ENCODE results near the gene KANSL1. TPM values are rescaled to one million over a fixed set of nuclear protein-coding genes. Genes with fewer than 3 reads are reported as not detected.
"Not testable (repeated sequence)": the region's sequence is repeated elsewhere in the genome, so short reads cannot be mapped to it uniquely, and the experiment has no call there.

KANSL1 gene
- total RNA-seq, 1 donor from 2014 or later = 154 TPM

GRCh38 chr17:46089389-46089965, 103.8 kb downstream of the KANSL1 start:
- Mint-ChIP-seq H3K27me3 (ENCODE audit: unreplicated experiment) (peaks cover 5% of the 10 kb centered on the region), H3K9me3 (ENCODE audit: unreplicated experiment) (no peaks in the 10 kb centered on the region), H3K36me3 (ENCODE audit: low read depth, unreplicated experiment) (peaks cover 4% of the 10 kb centered on the region), H3K4me3 (ENCODE audit: unreplicated experiment) (no peak overlapping the region), H3K4me1 (ENCODE audit: unreplicated experiment) (peaks cover 4% of the 10 kb centered on the region), H3K27ac (ENCODE audit: unreplicated experiment) (peak overlapping the region; percentile 23)
- TF ChIP-seq, protein P1, sequence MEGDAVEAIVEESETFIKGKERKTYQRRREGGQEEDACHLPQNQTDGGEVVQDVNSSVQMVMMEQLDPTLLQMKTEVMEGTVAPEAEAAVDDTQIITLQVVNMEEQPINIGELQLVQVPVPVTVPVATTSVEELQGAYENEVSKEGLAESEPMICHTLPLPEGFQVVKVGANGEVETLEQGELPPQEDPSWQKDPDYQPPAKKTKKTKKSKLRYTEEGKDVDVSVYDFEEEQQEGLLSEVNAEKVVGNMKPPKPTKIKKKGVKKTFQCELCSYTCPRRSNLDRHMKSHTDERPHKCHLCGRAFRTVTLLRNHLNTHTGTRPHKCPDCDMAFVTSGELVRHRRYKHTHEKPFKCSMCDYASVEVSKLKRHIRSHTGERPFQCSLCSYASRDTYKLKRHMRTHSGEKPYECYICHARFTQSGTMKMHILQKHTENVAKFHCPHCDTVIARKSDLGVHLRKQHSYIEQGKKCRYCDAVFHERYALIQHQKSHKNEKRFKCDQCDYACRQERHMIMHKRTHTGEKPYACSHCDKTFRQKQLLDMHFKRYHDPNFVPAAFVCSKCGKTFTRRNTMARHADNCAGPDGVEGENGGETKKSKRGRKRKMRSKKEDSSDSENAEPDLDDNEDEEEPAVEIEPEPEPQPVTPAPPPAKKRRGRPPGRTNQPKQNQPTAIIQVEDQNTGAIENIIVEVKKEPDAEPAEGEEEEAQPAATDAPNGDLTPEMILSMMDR (IDR thresholded peaks at IDR 0.05; ENCODE audit: unreplicated experiment) = no peak
- DNase-seq (ENCODE audit: low spot score) = no peak

DNA sequence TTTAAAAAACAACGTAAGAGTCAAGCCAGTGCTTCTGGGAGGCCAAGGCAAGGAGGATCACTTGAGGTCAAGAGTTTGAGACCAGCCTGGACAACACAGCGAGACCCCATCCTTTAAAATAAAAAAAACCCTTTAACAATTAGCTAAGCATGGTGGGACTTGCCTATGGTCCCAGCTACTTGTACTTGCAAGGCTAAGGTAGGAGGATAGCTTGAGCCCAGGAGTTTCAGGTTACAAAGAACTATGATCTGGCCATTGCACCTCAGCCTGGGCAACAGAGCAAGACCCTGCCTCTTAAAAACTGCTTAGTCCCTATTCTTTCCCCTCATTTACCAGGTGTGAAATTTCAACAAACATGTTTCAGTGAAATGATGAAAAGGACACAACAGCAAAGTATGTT, 104.6 kb downstream of the KANSL1 start:
- no peaks in the 10 kb centered on the region for H3K9me3 Mint-ChIP-seq (ENCODE audit: unreplicated experiment)
- H3K36me3 Mint-ChIP-seq (ENCODE audit: low read depth, unreplicated experiment) = peaks cover 4% of the 10 kb centered on the region
- no peak overlapping the region for H3K4me3 Mint-ChIP-seq (ENCODE audit: unreplicated experiment)
- DNase-seq (ENCODE audit: low spot score) = no peak
- TF ChIP-seq, protein P1 (IDR thresholded peaks at IDR 0.05; ENCODE audit: unreplicated experiment) = no peak
- peak overlapping the region; percentile 27 for H3K27ac Mint-ChIP-seq (ENCODE audit: unreplicated experiment)
- H3K4me1 Mint-ChIP-seq (ENCODE audit: unreplicated experiment) = peaks cover 4% of the 10 kb centered on the region
- peaks cover 5% of the 10 kb centered on the region for H3K27me3 Mint-ChIP-seq (ENCODE audit: unreplicated experiment)

DNA sequence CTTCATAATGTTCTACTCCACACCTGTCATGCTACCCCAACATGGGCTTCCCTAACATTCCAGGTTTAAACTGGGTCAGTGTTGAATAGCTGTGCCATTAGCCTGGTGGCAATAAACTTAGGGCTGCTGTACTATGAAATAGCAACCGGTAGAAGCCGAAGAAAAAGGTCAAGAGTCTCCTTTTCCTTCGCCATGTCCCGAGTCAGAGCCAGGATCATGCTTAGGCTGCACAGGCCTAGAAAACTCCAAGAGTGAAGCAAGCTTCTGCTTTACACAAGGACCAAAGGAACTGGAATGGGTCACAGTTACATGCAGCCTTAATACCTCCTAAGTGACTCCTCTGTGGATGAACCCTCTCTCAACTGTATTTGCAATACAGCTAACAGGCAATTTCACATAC, 105.4 kb downstream of the KANSL1 start:
- H3K36me3 Mint-ChIP-seq (ENCODE audit: low read depth, unreplicated experiment); H3K4me1 Mint-ChIP-seq (ENCODE audit: unreplicated experiment); H3K27me3 Mint-ChIP-seq (ENCODE audit: unreplicated experiment); H3K9me3 Mint-ChIP-seq (ENCODE audit: unreplicated experiment); H3K4me3 Mint-ChIP-seq (ENCODE audit: unreplicated experiment); DNase-seq (ENCODE audit: low spot score); H3K27ac Mint-ChIP-seq (ENCODE audit: unreplicated experiment): not testable (repeated sequence)

GRCh38 chr17:46086821-46087220, 106.4 kb downstream of the KANSL1 start:
- TF ChIP-seq, protein P1 (IDR thresholded peaks at IDR 0.05; ENCODE audit: unreplicated experiment) = no peak
- DNase-seq (ENCODE audit: low spot score) = no peak
- Mint-ChIP-seq H3K4me1 (ENCODE audit: unreplicated experiment) (peaks cover 7% of the 10 kb centered on the region), H3K9me3 (ENCODE audit: unreplicated experiment) (no peaks in the 10 kb centered on the region), H3K36me3 (ENCODE audit: low read depth, unreplicated experiment) (peaks cover 10% of the 10 kb centered on the region), H3K4me3 (ENCODE audit: unreplicated experiment) (no peak overlapping the region), H3K27ac (ENCODE audit: unreplicated experiment) (no peak overlapping the region), H3K27me3 (ENCODE audit: unreplicated experiment) (peaks cover 5% of the 10 kb centered on the region)

DNA sequence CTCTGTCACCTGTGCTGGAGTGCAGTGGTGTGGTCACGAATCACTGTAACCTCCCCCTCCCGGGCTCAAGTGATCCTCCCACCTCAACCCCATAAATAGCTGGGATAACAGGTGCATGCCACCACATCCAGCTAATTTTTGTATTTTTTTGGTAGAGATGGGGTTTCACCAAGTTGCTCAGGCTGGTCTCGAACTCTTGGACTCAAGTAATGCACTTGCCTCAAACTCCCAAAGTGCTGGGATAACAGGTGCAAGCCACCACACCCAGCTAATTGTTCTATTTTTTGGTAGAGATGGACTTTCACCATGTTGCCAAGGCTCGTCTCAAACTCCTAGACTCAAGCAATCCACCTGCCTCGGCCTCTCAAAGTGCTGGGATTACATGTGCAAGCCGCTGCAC, 107.7 kb downstream of the KANSL1 start:
- no peak overlapping the region for H3K4me3 Mint-ChIP-seq (ENCODE audit: unreplicated experiment)
- no peak overlapping the region for H3K27ac Mint-ChIP-seq (ENCODE audit: unreplicated experiment)

More for the DNA sequence above, 107.7 kb downstream of the KANSL1 start:
- TF ChIP-seq, protein P1 (IDR thresholded peaks at IDR 0.05; ENCODE audit: unreplicated experiment) = no peak
- Mint-ChIP-seq H3K4me1 (ENCODE audit: unreplicated experiment) (peaks cover 18% of the 10 kb centered on the region), H3K27me3 (ENCODE audit: unreplicated experiment) (peaks cover 7% of the 10 kb centered on the region), H3K9me3 (ENCODE audit: unreplicated experiment) (no peaks in the 10 kb centered on the region), H3K36me3 (ENCODE audit: low read depth, unreplicated experiment) (peaks cover 14% of the 10 kb centered on the region)
- DNase-seq (ENCODE audit: low spot score) = no peak

Data from endothelial cell (in vitro differentiated cells).